CD4-positive, alpha-beta T cell treated with Interferon alpha-2 for 1 hour (primary cell): ENCODE measurements around the gene SSBP2.
"Not testable (repeated sequence)": the region's sequence is repeated elsewhere in the genome, so short reads cannot be mapped to it uniquely, and the experiment has no call there.

Experiments
- DNase-seq, 2 donors: peaks; one replicate each; pipeline ENCODE4 v3.0.0-alpha.2; 2020 to 2022

The SSBP2 gene

GRCh38 chr5:81516091-81516490 is 234.8 kb downstream of the SSBP2 start:
- DNase-seq: no peak

GRCh38 chr5:81513982-81514381 is 236.9 kb downstream of the SSBP2 start:
- DNase-seq: peak in 1 of 2 donors; percentile 19

- DNase-seq: no peak
Observed at GRCh38 chr5:81513473-81513872, 237.4 kb downstream of the SSBP2 start.

GRCh38 chr5:81506900-81507588 is 243.9 kb downstream of the SSBP2 start:
- DNase-seq: peak; percentile 60 to 66

- DNase-seq: no peak
Observed at GRCh38 chr5:81506378-81506777, 244.5 kb downstream of the SSBP2 start.

- DNase-seq: no peak
Observed at GRCh38 chr5:81505672-81506071, 245.2 kb downstream of the SSBP2 start.

GRCh38 chr5:81503602-81504001 is 247.3 kb downstream of the SSBP2 start:
- not testable (repeated sequence) for DNase-seq

GRCh38 chr5:81495286-81495685 is 255.6 kb downstream of the SSBP2 start:
- DNase-seq: no peak

GRCh38 chr5:81488862-81489261 is 262.0 kb downstream of the SSBP2 start:
- no peak for DNase-seq

GRCh38 chr5:81486711-81487110 is 264.2 kb downstream of the SSBP2 start:
- DNase-seq: no peak

GRCh38 chr5:81482595-81482994 is 268.3 kb downstream of the SSBP2 start:
- DNase-seq: no peak

- not testable (repeated sequence) for DNase-seq
Observed at GRCh38 chr5:81473395-81473794, 277.5 kb downstream of the SSBP2 start.

GRCh38 chr5:81469676-81470075 is 281.2 kb downstream of the SSBP2 start:
- no peak for DNase-seq

GRCh38 chr5:81450940-81451339 is 300.0 kb downstream of the SSBP2 start:
- DNase-seq: no peak

GRCh38 chr5:81435023-81435422 is 315.9 kb downstream of the SSBP2 start:
- no peak for DNase-seq

- no peak for DNase-seq
Observed at GRCh38 chr5:81429985-81430384, 320.9 kb downstream of the SSBP2 start.

GRCh38 chr5:81429363-81429762 is 321.5 kb downstream of the SSBP2 start:
- DNase-seq: no peak

- DNase-seq: no peak
Observed at GRCh38 chr5:81428861-81429260, 322.0 kb downstream of the SSBP2 start.

- DNase-seq: no peak
Observed at GRCh38 chr5:81428446-81428845, 322.5 kb downstream of the SSBP2 start.

- no peak for DNase-seq
Observed at GRCh38 chr5:81427566-81427965, 323.3 kb downstream of the SSBP2 start.

- DNase-seq: no peak
Observed at GRCh38 chr5:81426359-81427030, 324.4 kb downstream of the SSBP2 start.

GRCh38 chr5:81425569-81425968 is 325.3 kb downstream of the SSBP2 start:
- peak in 1 of 2 donors; percentile 61 for DNase-seq

- DNase-seq: no peak
Observed at GRCh38 chr5:81424728-81425127, 326.2 kb downstream of the SSBP2 start.

- no peak for DNase-seq
Observed at GRCh38 chr5:81422671-81423070, 328.2 kb downstream of the SSBP2 start.
